Suprapubic skin (tissue), 4 donors: ENCODE results near the gene RAB23. TPM values are rescaled to one million over a fixed set of nuclear protein-coding genes. Genes with fewer than 3 reads are reported as not detected.

ENCODE experiments used
- DNase-seq, 2 donors: peaks; one replicate each; pipeline ENCODE4 v3.0.0-alpha.2; 2019; ENCODE audit warnings: low spot score in 2 of 2
- H3K27ac ChIP-seq: fragments of 200-600 bp; sonication (generic); one replicate; pipeline ENCODE4 v1.5.1; 2019
- H3K27me3 ChIP-seq: fragments of 200-600 bp; sonication (generic); one replicate; pipeline ENCODE4 v1.5.1; 2019
- H3K36me3 ChIP-seq: fragments of 200-600 bp; sonication (generic); one replicate; pipeline ENCODE4 v1.5.1; 2019
- H3K4me1 ChIP-seq: fragments of 200-600 bp; sonication (generic); one replicate; pipeline ENCODE4 v1.5.1; 2019
- H3K4me3 ChIP-seq: fragments of 200-600 bp; sonication (generic); one replicate; pipeline ENCODE4 v1.5.1; 2019; ENCODE audit warnings: mild to moderate bottlenecking
- H3K9me3 ChIP-seq: fragments of 200-600 bp; sonication (generic); one replicate; pipeline ENCODE4 v1.5.1; 2019
- EP300 ChIP-seq: sonication (generic); formaldehyde crosslinking; IDR thresholded peaks from one replicate; pipeline ENCODE4 v1.6.1; 2017; ENCODE audit warnings: antibody characterized with exemption
- POLR2A ChIP-seq, 2 donors: fragments of 450-650 bp; IDR thresholded peaks; one replicate each; pipeline ENCODE4 v1.6.1; 2017; ENCODE audit warnings: antibody characterized with exemption in 2 of 2, mild to moderate bottlenecking in 2 of 2, moderate library complexity in 2 of 2
- POLR2AphosphoS5 ChIP-seq, 3 donors: sonication (generic); formaldehyde crosslinking; IDR thresholded peaks; one replicate each; pipeline ENCODE4 v1.6.1; 2017; ENCODE audit warnings: antibody characterized with exemption in 3 of 3
- WGBS: methylation state at CpG from one replicate; pipeline ENCODE4 v1.1.5; 2018; 5-methylcytosine and 5-hydroxymethylcytosine counted together
- total RNA-seq, 4 donors: library from RNA; depleted of rRNA; stranded (reverse); fragments of >200 nt; gene quantifications; one replicate each; pipeline ENCODE4 v1.1.0, GENCODE V29; 2016
- TF ChIP-seq, protein P1 (sequence below), 2 donors: fragments of 200-600 bp in 1 of 2; fragments of 450-650 bp in 1 of 2; sonication (generic) in 1 of 2; IDR thresholded peaks; one replicate each; pipeline ENCODE4 v1.5.1; 2016 to 2019; ENCODE audit warnings: antibody characterized with exemption in 2 of 2, mild to moderate bottlenecking in 1 of 2, moderate library complexity in 1 of 2

RAB23 gene
- total RNA-seq, 4 donors from 2014 or later = 4.9 to 8.3 (median 5.9) TPM

- no peak overlapping the region for H3K4me3 ChIP-seq
- H3K4me1 ChIP-seq = no peaks in the 10 kb centered on the region
- no peak overlapping the region for H3K27ac ChIP-seq
- WGBS = 79% methylated on average over 2 of the region's 2 CpGs
- H3K9me3 ChIP-seq = no peaks in the 10 kb centered on the region
- no peaks in the 10 kb centered on the region for H3K27me3 ChIP-seq
- H3K36me3 ChIP-seq = peaks cover 44% of the 10 kb centered on the region
- no peak for DNase-seq
- no peak for TF ChIP-seq POLR2AphosphoS5 (IDR thresholded peaks at IDR 0.05)
- no peak for TF ChIP-seq POLR2A (IDR thresholded peaks at IDR 0.05)
- TF ChIP-seq, protein P1, sequence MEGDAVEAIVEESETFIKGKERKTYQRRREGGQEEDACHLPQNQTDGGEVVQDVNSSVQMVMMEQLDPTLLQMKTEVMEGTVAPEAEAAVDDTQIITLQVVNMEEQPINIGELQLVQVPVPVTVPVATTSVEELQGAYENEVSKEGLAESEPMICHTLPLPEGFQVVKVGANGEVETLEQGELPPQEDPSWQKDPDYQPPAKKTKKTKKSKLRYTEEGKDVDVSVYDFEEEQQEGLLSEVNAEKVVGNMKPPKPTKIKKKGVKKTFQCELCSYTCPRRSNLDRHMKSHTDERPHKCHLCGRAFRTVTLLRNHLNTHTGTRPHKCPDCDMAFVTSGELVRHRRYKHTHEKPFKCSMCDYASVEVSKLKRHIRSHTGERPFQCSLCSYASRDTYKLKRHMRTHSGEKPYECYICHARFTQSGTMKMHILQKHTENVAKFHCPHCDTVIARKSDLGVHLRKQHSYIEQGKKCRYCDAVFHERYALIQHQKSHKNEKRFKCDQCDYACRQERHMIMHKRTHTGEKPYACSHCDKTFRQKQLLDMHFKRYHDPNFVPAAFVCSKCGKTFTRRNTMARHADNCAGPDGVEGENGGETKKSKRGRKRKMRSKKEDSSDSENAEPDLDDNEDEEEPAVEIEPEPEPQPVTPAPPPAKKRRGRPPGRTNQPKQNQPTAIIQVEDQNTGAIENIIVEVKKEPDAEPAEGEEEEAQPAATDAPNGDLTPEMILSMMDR (IDR thresholded peaks at IDR 0.05) = no peak
- no peak for TF ChIP-seq EP300
Observed at GRCh38 chr6:57159127-57159526, 63.0 kb downstream of the RAB23 start.

GRCh38 chr6:57158658-57159057 lies 63.4 kb downstream of the RAB23 start:
- peaks cover 46% of the 10 kb centered on the region for H3K36me3 ChIP-seq
- TF ChIP-seq POLR2A (IDR thresholded peaks at IDR 0.05) = no peak
- TF ChIP-seq POLR2AphosphoS5 (IDR thresholded peaks at IDR 0.05) = no peak
- TF ChIP-seq EP300 = no peak
- TF ChIP-seq, protein P1 (IDR thresholded peaks at IDR 0.05) = no peak
- H3K4me1 ChIP-seq = no peaks in the 10 kb centered on the region
- no peaks in the 10 kb centered on the region for H3K27me3 ChIP-seq
- no peaks in the 10 kb centered on the region for H3K9me3 ChIP-seq
- no peak overlapping the region for H3K4me3 ChIP-seq
- H3K27ac ChIP-seq = no peak overlapping the region
- DNase-seq = no peak

DNA sequence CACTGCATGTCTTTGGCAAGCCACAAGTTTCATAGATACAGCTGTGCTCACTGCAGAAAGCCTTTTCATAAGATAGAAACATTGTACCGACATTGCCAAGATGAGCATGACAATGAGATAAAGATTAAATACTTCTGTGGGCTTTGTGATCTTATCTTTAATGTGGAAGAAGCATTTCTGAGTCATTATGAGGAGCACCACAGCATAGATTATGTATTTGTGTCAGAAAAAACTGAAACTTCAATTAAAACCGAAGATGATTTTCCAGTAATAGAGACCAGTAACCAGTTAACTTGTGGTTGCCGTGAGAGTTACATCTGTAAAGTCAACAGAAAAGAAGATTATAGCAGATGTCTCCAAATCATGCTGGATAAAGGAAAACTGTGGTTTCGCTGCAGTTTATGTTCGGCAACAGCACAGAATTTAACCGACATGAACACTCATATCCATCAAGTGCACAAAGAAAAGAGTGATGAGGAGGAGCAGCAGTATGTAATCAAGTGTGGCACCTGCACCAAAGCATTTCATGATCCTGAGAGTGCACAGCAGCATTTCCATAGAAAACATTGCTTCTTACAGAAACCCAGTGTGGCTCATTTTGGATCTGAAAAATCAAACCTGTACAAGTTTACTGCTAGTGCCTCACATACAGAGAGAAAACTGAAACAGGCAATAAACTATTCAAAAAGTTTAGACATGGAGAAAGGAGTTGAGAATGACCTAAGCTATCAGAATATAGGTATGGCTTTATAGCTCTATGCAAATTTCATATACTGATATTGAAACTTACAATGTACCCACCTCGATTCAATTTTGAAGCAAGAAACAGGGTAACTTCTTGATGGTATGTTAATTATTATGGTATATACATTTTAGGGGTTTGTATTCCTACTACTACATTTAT lies 73.9 kb downstream of the RAB23 start:
- Histone ChIP-seq H3K27me3 (no peaks in the 10 kb centered on the region), H3K9me3 (no peaks in the 10 kb centered on the region), H3K4me3 (no peak overlapping the region), H3K36me3 (peaks cover 45% of the 10 kb centered on the region), H3K27ac (no peak overlapping the region), H3K4me1 (no peaks in the 10 kb centered on the region)
- TF ChIP-seq EP300 (no peak), POLR2A (IDR thresholded peaks at IDR 0.05) (no peak), POLR2AphosphoS5 (IDR thresholded peaks at IDR 0.05) (no peak)
- TF ChIP-seq, protein P1 (IDR thresholded peaks at IDR 0.05) = no peak
- DNase-seq = no peak
- 82% methylated on average over 7 of the region's 7 CpGs for WGBS

- H3K36me3 ChIP-seq = peaks cover 43% of the 10 kb centered on the region
- 93% methylated on average over 5 of the region's 5 CpGs for WGBS
- no peaks in the 10 kb centered on the region for H3K9me3 ChIP-seq
Observed at GRCh38 chr6:57147401-57147800, 74.7 kb downstream of the RAB23 start.

GRCh38 chr6:57143690-57144089 lies 78.4 kb downstream of the RAB23 start:
- no peak for DNase-seq
- 100% methylated on average over 1 of the region's 1 CpG for WGBS
- Histone ChIP-seq H3K27ac (no peak overlapping the region), H3K36me3 (peaks cover 44% of the 10 kb centered on the region), H3K27me3 (no peaks in the 10 kb centered on the region), H3K4me1 (no peaks in the 10 kb centered on the region), H3K4me3 (no peak overlapping the region), H3K9me3 (no peaks in the 10 kb centered on the region)
- TF ChIP-seq POLR2AphosphoS5 (IDR thresholded peaks at IDR 0.05) (no peak), EP300 (no peak), POLR2A (IDR thresholded peaks at IDR 0.05) (no peak)
- TF ChIP-seq, protein P1 (IDR thresholded peaks at IDR 0.05) = no peak

More at GRCh38 chr6:57147401-57147800, 74.7 kb downstream of the RAB23 start:
- no peak overlapping the region for H3K4me3 ChIP-seq
- H3K27ac ChIP-seq = no peak overlapping the region
- H3K4me1 ChIP-seq = no peaks in the 10 kb centered on the region
- TF ChIP-seq, protein P1 (IDR thresholded peaks at IDR 0.05) = no peak
- no peak for TF ChIP-seq POLR2A (IDR thresholded peaks at IDR 0.05)
- TF ChIP-seq EP300 = no peak
- TF ChIP-seq POLR2AphosphoS5 (IDR thresholded peaks at IDR 0.05) = no peak
- DNase-seq = no peak
- no peaks in the 10 kb centered on the region for H3K27me3 ChIP-seq
